Heart left ventricle (tissue), 13 donors: ENCODE measurements around the gene SMAD3.

Experiments
- CTCF ChIP-seq, 12 donors: fragments of 200-600 bp; sonication (generic) in 4 of 12; IDR thresholded peaks; one replicate each; pipeline versions ENCODE4 v1.5.0 to v1.8.0; 2018 to 2022; ENCODE audit warnings: antibody characterized with exemption in 12 of 12, mild to moderate bottlenecking in 5 of 12
- POLR2A ChIP-seq, 2 donors: fragments of 450-650 bp; IDR thresholded peaks; one replicate each; pipeline ENCODE4 v1.6.1; 2017; ENCODE audit warnings: antibody characterized with exemption in 2 of 2, mild to moderate bottlenecking in 2 of 2, moderate library complexity in 2 of 2
- donor health status: ischemic (EF 13 %, LVEDD 7.1; RV severe dilation, severe dysfunction).
- donor health status: DM: no; HTN: yes; CAD: no.
- donor health status: DM: no; HTN: no; CAD: no.
- donor health status: ischemic (EF 25% LVEDD 6.9; RV normal size, moderate dysfunction).
- donor health status: ischemic (EF 25% LVEDD 5.7; RV mildly dilated, moderate dysfunction).
- donor health status: ischemic (EF 35%, LVEDD 5.7; RV mildly dilated, moderate dysfunction).
- donor health status: nonischemic (EF 11% LVEDD 7.7; RV severe dilation, severe dysfunction).
- donor health status: DM: yes; HTN: yes; CAD: no.
- donor health status: PGD.
- donor health status: ischemic (EF 29% LVEDD 5.4; RV normal size, mild dysfunction).
- donor health status: nonischemic (EF 23%, LVEDD 6.1; RV moderate dilation, normal function).

- TF ChIP-seq POLR2A (IDR thresholded peaks at IDR 0.05) = no peak
- no peak for TF ChIP-seq CTCF (IDR thresholded peaks at IDR 0.05)
Observed at GRCh38 chr15:67094001-67094826, 28.8 kb downstream of the SMAD3 start.
